Naive B cell (primary cell): ENCODE measurements around the gene CASP10. TPM values are rescaled to one million over a fixed set of nuclear protein-coding genes. Genes with fewer than 3 reads are reported as not detected.
A peak's percentile ranks its signal among the peaks of the same experiment; 100 is the strongest.
"Not testable (repeated sequence)": the region's sequence is repeated elsewhere in the genome, so short reads cannot be mapped to it uniquely, and the experiment has no call there.

ENCODE experiments used
- ATAC-seq, 2 donors: fragments of 150-1000 bp; cut with Tn5 transposase; 2 replicates each; pipeline ENCODE4 v1.10.0; 2021; ENCODE audit warnings: low read depth in 2 of 2, mild to moderate bottlenecking in 2 of 2, moderate library complexity in 2 of 2
- DNase-seq: peaks from one replicate; pipeline ENCODE4 v3.0.0; 2022
- H3K27ac Mint-ChIP-seq, 6 donors: one replicate each; pipeline ENCODE4 v1.8.0; 2020 to 2022; ENCODE audit warnings: mild to moderate bottlenecking in 6 of 6, mixed read lengths in 6 of 6, moderate library complexity in 5 of 6, inconsistent platforms in 2 of 6
- H3K27me3 Mint-ChIP-seq, 3 donors: one replicate each; pipeline ENCODE4 v1.8.0; 2021 to 2022; ENCODE audit warnings: mixed read lengths in 3 of 3, mild to moderate bottlenecking in 1 of 3
- H3K36me3 Mint-ChIP-seq, 2 donors: one replicate each; pipeline ENCODE4 v1.8.0; 2020 to 2022; ENCODE audit warnings: mixed read lengths in 2 of 2, inconsistent platforms in 1 of 2, mild to moderate bottlenecking in 1 of 2
- H3K4me1 Mint-ChIP-seq, 3 donors: one replicate each; pipeline ENCODE4 v1.8.0; 2020 to 2022; ENCODE audit warnings: mixed read lengths in 3 of 3, inconsistent platforms in 1 of 3, mild to moderate bottlenecking in 1 of 3, moderate library complexity in 1 of 3
- H3K4me3 Mint-ChIP-seq, 8 donors: one replicate each; pipeline ENCODE4 v1.8.0; 2020 to 2022; ENCODE audit warnings: mild to moderate bottlenecking in 8 of 8, mixed read lengths in 8 of 8, moderate library complexity in 8 of 8, inconsistent platforms in 2 of 8
- H3K9me3 Mint-ChIP-seq, 7 donors: one replicate each; pipeline ENCODE4 v1.8.0; 2020 to 2022; ENCODE audit warnings: mixed read lengths in 7 of 7, mild to moderate bottlenecking in 5 of 7, inconsistent platforms in 2 of 7, moderate library complexity in 1 of 7
- polyA plus RNA-seq, 6 donors: library from polyadenylated mRNA; unstranded; fragments of 300-500 nt; fragmentation: Illumina TruSeq; gene quantifications; one replicate each; pipeline ENCODE4 v1.2.3, GENCODE V29; 2021; ENCODE audit warnings: low read depth in 6 of 6

The CASP10 gene, protein sequence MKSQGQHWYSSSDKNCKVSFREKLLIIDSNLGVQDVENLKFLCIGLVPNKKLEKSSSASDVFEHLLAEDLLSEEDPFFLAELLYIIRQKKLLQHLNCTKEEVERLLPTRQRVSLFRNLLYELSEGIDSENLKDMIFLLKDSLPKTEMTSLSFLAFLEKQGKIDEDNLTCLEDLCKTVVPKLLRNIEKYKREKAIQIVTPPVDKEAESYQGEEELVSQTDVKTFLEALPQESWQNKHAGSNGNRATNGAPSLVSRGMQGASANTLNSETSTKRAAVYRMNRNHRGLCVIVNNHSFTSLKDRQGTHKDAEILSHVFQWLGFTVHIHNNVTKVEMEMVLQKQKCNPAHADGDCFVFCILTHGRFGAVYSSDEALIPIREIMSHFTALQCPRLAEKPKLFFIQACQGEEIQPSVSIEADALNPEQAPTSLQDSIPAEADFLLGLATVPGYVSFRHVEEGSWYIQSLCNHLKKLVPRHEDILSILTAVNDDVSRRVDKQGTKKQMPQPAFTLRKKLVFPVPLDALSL
- polyA plus RNA-seq = 1 to 10 TPM; 2.7 to 8.1 (median 4.7) TPM

DNA sequence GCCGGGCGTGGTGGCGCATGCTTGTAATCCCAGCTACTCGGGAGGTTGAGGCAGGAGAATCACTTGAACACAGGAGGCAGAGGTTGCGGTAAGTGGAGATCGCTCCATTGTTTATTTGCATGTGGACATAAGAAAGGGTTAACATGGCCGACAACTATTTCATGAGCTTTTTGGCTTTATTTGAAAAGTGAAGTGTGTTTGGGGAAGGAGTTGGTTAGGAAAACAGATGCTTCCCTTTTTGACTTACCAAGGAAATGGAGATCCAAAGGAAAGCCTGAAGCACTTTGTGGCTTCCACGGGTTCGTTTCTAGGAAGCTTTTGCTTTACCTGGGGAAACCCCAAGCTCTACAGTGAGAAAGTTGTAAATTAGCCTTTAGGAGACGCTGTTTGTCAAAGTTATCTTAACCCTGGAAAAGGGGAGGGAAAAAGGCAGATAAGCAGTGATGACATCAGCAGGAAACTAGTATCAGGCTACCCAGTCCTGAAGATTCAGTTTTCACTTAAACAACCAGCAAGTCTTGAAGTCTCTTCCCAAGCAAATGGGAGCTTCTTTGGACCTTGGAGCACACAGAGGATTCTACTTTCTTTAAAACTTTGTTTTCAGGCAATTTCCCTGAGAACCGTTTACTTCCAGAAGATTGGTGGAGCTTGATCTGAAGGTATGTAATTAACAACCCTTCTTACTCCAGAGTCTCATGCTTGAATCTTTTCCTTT is at the start of gene CASP10:
TSS of gene CASP10 (plus strand) at position 492 of the 715 bp plus-strand sequence. CDS start 2,637 bp downstream, outside the sequence.
- Mint-ChIP-seq H3K36me3 (peaks cover 0 to 6% of the 10 kb centered on the region in 2 donors), H3K4me3 (peak within 1 kb of the TSS; percentile 85 to 97 (median 92)), H3K4me1 (peaks cover 25 to 46% (median 39%) of the 10 kb centered on the region in 3 donors), H3K27ac (peak within 1 kb of the TSS; percentile 39 to 95 (median 87)), H3K27me3 (no peaks in the 10 kb centered on the region), H3K9me3 (no peaks in the 10 kb centered on the region)
- ATAC-seq = peak; percentile 90 to 92
- peak; percentile 63 for DNase-seq

- ATAC-seq (no peak), DNase-seq (no peak)
Observed at GRCh38 chr2:201135386-201135785, 47.6 kb upstream of the CASP10 start.

GRCh38 chr2:201136889-201137321 is 46.0 kb upstream of the CASP10 start:
- DNase-seq (no peak), ATAC-seq (no peak)
- no peaks in the 10 kb centered on the region for H3K27me3 Mint-ChIP-seq
- H3K9me3 Mint-ChIP-seq = no peaks in the 10 kb centered on the region
- H3K36me3 Mint-ChIP-seq = peaks cover 18 to 36% of the 10 kb centered on the region in 2 donors
- H3K4me1 Mint-ChIP-seq = peaks cover 16 to 19% (median 17%) of the 10 kb centered on the region in 3 donors
- H3K4me3 Mint-ChIP-seq = no peak overlapping the region
- no peak overlapping the region for H3K27ac Mint-ChIP-seq

More at GRCh38 chr2:201135386-201135785, 47.6 kb upstream of the CASP10 start:
- H3K9me3 Mint-ChIP-seq = no peaks in the 10 kb centered on the region
- H3K27me3 Mint-ChIP-seq = no peaks in the 10 kb centered on the region
- peaks cover 18 to 26% of the 10 kb centered on the region in 2 donors for H3K36me3 Mint-ChIP-seq
- no peak overlapping the region for H3K4me3 Mint-ChIP-seq
- H3K4me1 Mint-ChIP-seq = peaks cover 24 to 34% (median 26%) of the 10 kb centered on the region in 3 donors
- H3K27ac Mint-ChIP-seq = peak overlapping the region in 3 of 6 donors; percentile 16 to 47 (median 42)

- DNase-seq (no peak), ATAC-seq (no peak)
- Mint-ChIP-seq H3K4me3 (peak overlapping the region in 1 of 8 donors; percentile 29), H3K36me3 (peaks cover 14 to 32% of the 10 kb centered on the region in 2 donors), H3K4me1 (peaks cover 11 to 12% (median 11%) of the 10 kb centered on the region in 3 donors), H3K9me3 (no peaks in the 10 kb centered on the region), H3K27ac (peak overlapping the region in 2 of 6 donors; percentile 28 to 74), H3K27me3 (no peaks in the 10 kb centered on the region)
Observed at GRCh38 chr2:201137505-201138400, 45.2 kb upstream of the CASP10 start.

DNA sequence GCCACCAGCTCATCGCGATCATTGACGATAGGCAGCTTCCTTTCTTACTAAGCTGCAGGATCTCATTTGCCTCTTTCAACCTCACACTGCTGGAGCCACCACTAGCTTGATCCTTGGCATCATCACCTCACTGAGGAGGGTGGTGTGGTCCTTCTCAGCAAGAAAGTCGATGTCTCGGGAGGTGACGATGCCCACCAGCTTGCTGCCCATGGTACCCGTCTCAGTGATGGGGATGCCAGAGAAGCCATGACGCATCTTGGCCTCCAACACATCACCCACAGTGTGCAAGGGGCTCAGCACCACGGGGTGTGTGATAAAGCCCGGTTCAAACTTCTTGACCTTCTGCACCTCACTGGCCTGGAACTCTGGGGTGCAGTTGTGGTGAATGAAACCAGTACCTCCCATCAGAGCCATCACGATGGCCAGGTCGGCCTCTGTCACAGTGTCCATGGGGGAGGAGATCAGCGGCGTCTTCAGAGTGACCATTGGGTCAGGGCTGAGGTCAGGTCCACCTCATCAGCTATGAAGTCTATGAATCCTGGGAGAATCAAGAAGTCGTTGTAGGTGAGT is 44.5 kb upstream of the CASP10 start:
- DNase-seq (no peak), ATAC-seq (no peak)
- Mint-ChIP-seq H3K27me3 (no peaks in the 10 kb centered on the region), H3K27ac (peak overlapping the region in 2 of 6 donors; percentile 50 to 79), H3K4me3 (no peak overlapping the region), H3K9me3 (no peaks in the 10 kb centered on the region), H3K36me3 (peaks cover 7 to 25% of the 10 kb centered on the region in 2 donors), H3K4me1 (peaks cover 3 to 5% (median 5%) of the 10 kb centered on the region in 3 donors)

DNA sequence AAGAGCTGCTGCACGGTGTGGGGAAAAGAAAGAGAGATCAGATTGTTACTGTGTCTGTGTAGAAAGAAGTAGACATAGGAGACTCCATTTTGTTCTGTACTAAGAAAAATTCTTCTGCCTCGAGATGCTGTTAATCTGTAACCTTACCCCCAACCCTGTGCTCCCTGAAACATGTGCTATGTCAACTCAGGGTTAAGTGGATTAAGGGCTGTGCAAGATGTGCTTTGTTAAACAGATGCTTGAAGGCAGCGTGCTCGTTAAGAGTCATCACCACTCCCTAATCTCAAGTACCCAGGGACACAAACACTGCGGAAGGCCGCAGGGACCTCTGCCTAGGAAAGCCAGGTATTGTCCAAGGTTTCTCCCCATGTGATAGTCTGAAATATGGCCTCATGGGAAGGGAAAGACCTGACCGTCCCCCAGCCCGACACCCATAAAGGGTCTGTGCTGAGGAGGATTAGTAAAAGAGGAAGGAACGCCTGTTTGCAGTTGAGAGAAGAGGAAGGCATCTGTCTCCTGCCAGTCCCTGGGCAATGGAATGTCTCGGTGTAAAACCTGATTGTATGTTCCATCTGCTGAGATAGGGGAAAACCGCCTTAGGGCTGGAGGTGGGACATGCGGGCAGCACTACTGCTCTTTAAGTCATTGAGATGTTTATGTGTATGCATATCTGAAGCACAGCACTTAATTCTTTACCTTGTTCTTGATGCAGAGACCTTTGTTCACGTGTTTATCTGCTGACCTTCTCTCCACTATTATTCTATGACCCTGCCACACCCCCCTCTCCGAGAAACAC is 43.8 kb upstream of the CASP10 start:
- not testable (repeated sequence) for ATAC-seq, DNase-seq, H3K9me3 Mint-ChIP-seq, H3K4me1 Mint-ChIP-seq, H3K4me3 Mint-ChIP-seq, H3K27me3 Mint-ChIP-seq
- Mint-ChIP-seq H3K27ac (peak overlapping the region in 4 of 6 donors; percentile 47 to 79 (median 74)), H3K36me3 (peaks cover 7 to 25% of the 10 kb centered on the region in 2 donors)

GRCh38 chr2:201139836-201140604 is 42.9 kb upstream of the CASP10 start:
- DNase-seq (no peak), ATAC-seq (no peak)
- H3K9me3 Mint-ChIP-seq = no peaks in the 10 kb centered on the region
- H3K4me3 Mint-ChIP-seq = no peak overlapping the region
- no peaks in the 10 kb centered on the region for H3K27me3 Mint-ChIP-seq
- H3K27ac Mint-ChIP-seq = no peak overlapping the region
- H3K36me3 Mint-ChIP-seq = peaks cover 7 to 24% of the 10 kb centered on the region in 2 donors
- peaks cover 3 to 5% (median 4%) of the 10 kb centered on the region in 3 donors for H3K4me1 Mint-ChIP-seq

GRCh38 chr2:201144101-201145051 is 38.6 kb upstream of the CASP10 start:
- no peak overlapping the region for H3K4me3 Mint-ChIP-seq
- peaks cover 0 to 4% (median 2%) of the 10 kb centered on the region in 3 donors for H3K4me1 Mint-ChIP-seq
- DNase-seq (no peak), ATAC-seq (no peak)
- H3K27ac Mint-ChIP-seq = no peak overlapping the region
- no peaks in the 10 kb centered on the region for H3K27me3 Mint-ChIP-seq
- H3K9me3 Mint-ChIP-seq = no peaks in the 10 kb centered on the region
- peaks cover 0 to 18% of the 10 kb centered on the region in 2 donors for H3K36me3 Mint-ChIP-seq

DNA sequence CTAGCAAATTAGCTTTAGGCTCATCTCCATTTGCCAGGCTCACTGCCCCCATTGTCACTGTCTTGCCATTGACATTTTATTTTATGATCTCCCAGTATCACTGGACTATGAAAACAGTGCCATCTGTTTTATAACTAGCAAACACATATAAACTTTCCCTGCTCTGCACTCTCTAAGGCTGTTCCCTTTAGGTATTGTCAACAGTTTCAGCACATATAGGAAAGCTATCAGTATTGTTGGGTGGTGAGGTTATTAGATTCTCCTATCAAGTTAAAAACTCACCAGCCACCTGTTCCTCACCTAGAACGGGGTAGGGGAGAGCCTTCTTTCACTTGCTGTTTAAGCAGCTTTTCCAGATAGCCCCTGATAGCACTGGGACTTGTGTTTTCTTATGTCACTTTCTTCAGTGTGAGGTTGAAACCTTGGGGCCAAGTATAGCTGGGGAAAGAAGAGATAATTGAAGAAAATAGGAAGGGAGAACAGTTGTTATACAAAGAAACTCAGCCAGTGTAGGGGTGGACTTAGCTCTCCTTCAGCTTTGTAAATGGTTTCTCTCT is 34.4 kb upstream of the CASP10 start:
- Mint-ChIP-seq H3K4me3 (no peak overlapping the region), H3K4me1 (peaks cover 17 to 24% (median 22%) of the 10 kb centered on the region in 3 donors), H3K36me3 (peaks cover 26% of the 10 kb centered on the region in 2 donors), H3K27ac (peak overlapping the region in 4 of 6 donors; percentile 61 to 79 (median 70)), H3K9me3 (no peaks in the 10 kb centered on the region), H3K27me3 (no peaks in the 10 kb centered on the region)
- no peak for ATAC-seq
- no peak for DNase-seq

DNA sequence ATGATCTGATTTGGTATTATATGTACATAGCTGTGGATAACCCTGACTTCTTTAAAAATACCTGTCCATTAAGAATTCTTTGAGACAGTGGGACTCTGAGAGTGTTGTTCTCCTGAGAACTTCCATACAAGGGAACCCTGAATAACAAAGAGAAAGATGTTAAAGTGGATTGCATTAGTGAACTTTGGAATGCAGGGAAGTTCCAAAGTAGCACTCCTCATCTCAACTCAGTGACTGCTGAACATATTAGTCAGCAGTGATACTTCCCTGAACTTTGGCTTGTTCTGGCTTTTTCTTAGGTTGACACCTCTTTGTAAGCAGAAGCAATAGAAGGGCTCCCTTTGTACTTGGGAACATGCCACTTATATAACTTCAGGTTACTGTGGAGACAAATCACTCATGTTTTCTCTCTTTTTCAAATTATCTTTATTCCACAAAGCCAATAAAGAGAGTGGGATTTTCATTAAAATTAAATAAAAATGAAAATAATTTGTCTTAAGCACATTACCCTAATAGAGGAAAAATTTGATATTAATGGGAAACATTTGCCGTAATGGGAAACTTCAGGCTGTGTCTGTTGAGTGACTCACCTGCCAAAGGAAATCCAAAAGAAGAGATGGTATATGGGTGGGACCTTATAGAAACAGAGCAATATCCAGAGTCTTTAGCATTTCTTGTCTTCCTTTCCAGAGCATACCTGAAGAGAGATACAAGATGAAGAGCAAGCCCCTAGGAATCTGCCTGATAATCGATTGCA is 33.7 kb upstream of the CASP10 start:
- no peak overlapping the region for H3K4me3 Mint-ChIP-seq
- peaks cover 26 to 27% of the 10 kb centered on the region in 2 donors for H3K36me3 Mint-ChIP-seq
- ATAC-seq = no peak

More for the DNA sequence above, 33.7 kb upstream of the CASP10 start:
- H3K27me3 Mint-ChIP-seq = no peaks in the 10 kb centered on the region
- peaks cover 17 to 25% (median 22%) of the 10 kb centered on the region in 3 donors for H3K4me1 Mint-ChIP-seq
- no peak for DNase-seq
- no peaks in the 10 kb centered on the region for H3K9me3 Mint-ChIP-seq
- peak overlapping the region in 5 of 6 donors; percentile 38 to 99 (median 73) for H3K27ac Mint-ChIP-seq
